Type B pancreatic cell (in vitro differentiated cells): ENCODE measurements around the gene RRBP1. TPM values are rescaled to one million over a fixed set of nuclear protein-coding genes. Genes with fewer than 3 reads are reported as not detected.
A peak's percentile ranks its signal among the peaks of the same experiment; 100 is the strongest.

Source experiments
- DNase-seq: peaks from one replicate; pipeline ENCODE4 v3.0.0; 2021; ENCODE audit warnings: mixed read lengths; ENCODE audit not compliant: unreplicated experiment; ENCODE audit errors: extremely low spot score
- H3K27ac Mint-ChIP-seq: 2 replicates; pipeline ENCODE4 v1.8.0; 2021; ENCODE audit warnings: mild to moderate bottlenecking, mixed read lengths
- H3K27me3 Mint-ChIP-seq: 2 replicates; pipeline ENCODE4 v1.8.0; 2021; ENCODE audit warnings: mixed read lengths
- H3K36me3 Mint-ChIP-seq: 2 replicates; pipeline ENCODE4 v1.8.0; 2021; ENCODE audit warnings: mixed read lengths
- H3K4me1 Mint-ChIP-seq: one replicate; pipeline ENCODE4 v1.8.0; 2021; ENCODE audit warnings: mixed read lengths; ENCODE audit not compliant: unreplicated experiment
- H3K4me3 Mint-ChIP-seq: 2 replicates; pipeline ENCODE4 v1.8.0; 2021; ENCODE audit warnings: mild to moderate bottlenecking, mixed read lengths
- H3K9me3 Mint-ChIP-seq: 2 replicates; pipeline ENCODE4 v1.8.0; 2021; ENCODE audit warnings: mixed read lengths
- CTCF ChIP-seq: fragments of 200-600 bp; sonication (generic); conservative IDR thresholded peaks from 2 replicates; pipeline ENCODE4 v1.5.0; 2021; ENCODE audit warnings: antibody characterized with exemption, mild to moderate bottlenecking
- total RNA-seq: library from RNA; stranded (reverse); gene quantifications from 2 replicates; pipeline ENCODE4 v1.2.1, GENCODE V29; 2021; ENCODE audit warnings: low replicate concordance

Gene RRBP1
- total RNA-seq, 1 donor from 2014 or later = 161 TPM

GRCh38 chr20:17610566-17611289, 71.3 kb downstream of the RRBP1 start:
- peaks cover 15% of the 10 kb centered on the region for H3K36me3 Mint-ChIP-seq
- no peak for TF ChIP-seq CTCF
- peaks cover 15% of the 10 kb centered on the region for H3K4me1 Mint-ChIP-seq
- H3K27me3 Mint-ChIP-seq = no peaks in the 10 kb centered on the region
- H3K27ac Mint-ChIP-seq = peak overlapping the region; percentile 89
- no peak for DNase-seq
- H3K9me3 Mint-ChIP-seq = no peaks in the 10 kb centered on the region
- no peak overlapping the region for H3K4me3 Mint-ChIP-seq

GRCh38 chr20:17609811-17610377, 72.1 kb downstream of the RRBP1 start:
- no peak for DNase-seq
- H3K27ac Mint-ChIP-seq = peak overlapping the region; percentile 89
- TF ChIP-seq CTCF = no peak
- H3K4me1 Mint-ChIP-seq = peaks cover 15% of the 10 kb centered on the region
- no peak overlapping the region for H3K4me3 Mint-ChIP-seq
- no peaks in the 10 kb centered on the region for H3K9me3 Mint-ChIP-seq
- H3K27me3 Mint-ChIP-seq = no peaks in the 10 kb centered on the region
- peaks cover 17% of the 10 kb centered on the region for H3K36me3 Mint-ChIP-seq

- peaks cover 22% of the 10 kb centered on the region for H3K4me1 Mint-ChIP-seq
- no peak for DNase-seq
- no peaks in the 10 kb centered on the region for H3K9me3 Mint-ChIP-seq
- H3K27ac Mint-ChIP-seq = peak overlapping the region; percentile 89
- no peaks in the 10 kb centered on the region for H3K27me3 Mint-ChIP-seq
- H3K36me3 Mint-ChIP-seq = peaks cover 24% of the 10 kb centered on the region
- no peak overlapping the region for H3K4me3 Mint-ChIP-seq
- TF ChIP-seq CTCF = no peak
Measured at GRCh38 chr20:17608701-17609497, 73.1 kb downstream of the RRBP1 start.

- Mint-ChIP-seq H3K36me3 (peaks cover 33% of the 10 kb centered on the region), H3K4me1 (peaks cover 14% of the 10 kb centered on the region), H3K9me3 (no peaks in the 10 kb centered on the region), H3K27me3 (no peaks in the 10 kb centered on the region), H3K4me3 (no peak overlapping the region), H3K27ac (peak overlapping the region; percentile 87)
- no peak for TF ChIP-seq CTCF
- DNase-seq = no peak
Measured at GRCh38 chr20:17606001-17606400, 76.0 kb downstream of the RRBP1 start.

- no peaks in the 10 kb centered on the region for H3K27me3 Mint-ChIP-seq
- peak overlapping the region; percentile 87 for H3K27ac Mint-ChIP-seq
- peaks cover 37% of the 10 kb centered on the region for H3K36me3 Mint-ChIP-seq
- H3K9me3 Mint-ChIP-seq = no peaks in the 10 kb centered on the region
- DNase-seq = no peak
- peak overlapping the region; percentile 32 for H3K4me3 Mint-ChIP-seq
- H3K4me1 Mint-ChIP-seq = peaks cover 14% of the 10 kb centered on the region
- TF ChIP-seq CTCF = no peak
Measured at GRCh38 chr20:17605131-17605660, 76.8 kb downstream of the RRBP1 start.
